Activated CD4-positive, alpha-beta T cell treated with anti-CD3 and anti-CD28 coated beads, Interleukin-2, amount 50 U/mL, for 1 hour (primary cell): ENCODE measurements around the gene FOXP1.

Experiments
- DNase-seq: peaks from one replicate; pipeline ENCODE4 v3.0.0-alpha.2; 2020

The FOXP1 gene

GRCh38 chr3:71191031-71191482, 392.5 kb downstream of the FOXP1 start:
- no peak for DNase-seq

GRCh38 chr3:71189480-71189879, 394.0 kb downstream of the FOXP1 start:
- DNase-seq, result no peak

GRCh38 chr3:71187715-71188114, 395.8 kb downstream of the FOXP1 start:
- DNase-seq, result no peak

- no peak for DNase-seq
Measured at GRCh38 chr3:71186801-71187200, 396.7 kb downstream of the FOXP1 start.

GRCh38 chr3:71185733-71186455, 397.6 kb downstream of the FOXP1 start:
- DNase-seq, result peak; percentile 20

- no peak for DNase-seq
Measured at GRCh38 chr3:71184252-71184651, 399.3 kb downstream of the FOXP1 start.

- no peak for DNase-seq
Measured at GRCh38 chr3:71183549-71183948, 400.0 kb downstream of the FOXP1 start.

- no peak for DNase-seq
Measured at GRCh38 chr3:71180524-71180923, 403.0 kb downstream of the FOXP1 start.

GRCh38 chr3:71177375-71177774, 406.2 kb downstream of the FOXP1 start:
- DNase-seq, result no peak

GRCh38 chr3:71176366-71176765, 407.2 kb downstream of the FOXP1 start:
- no peak for DNase-seq

GRCh38 chr3:71175691-71176365, 407.7 kb downstream of the FOXP1 start:
- DNase-seq, result no peak

- no peak for DNase-seq
Measured at GRCh38 chr3:71172951-71173350, 410.6 kb downstream of the FOXP1 start.

GRCh38 chr3:71172189-71172588, 411.3 kb downstream of the FOXP1 start:
- DNase-seq, result no peak

GRCh38 chr3:71171247-71171646, 412.3 kb downstream of the FOXP1 start:
- DNase-seq, result no peak

GRCh38 chr3:71168880-71169411, 414.6 kb downstream of the FOXP1 start:
- no peak for DNase-seq

GRCh38 chr3:71168121-71168721, 415.3 kb downstream of the FOXP1 start:
- DNase-seq, result no peak

GRCh38 chr3:71166339-71167240, 416.9 kb downstream of the FOXP1 start:
- DNase-seq, result no peak

GRCh38 chr3:71164881-71165280, 418.6 kb downstream of the FOXP1 start:
- DNase-seq, result no peak

GRCh38 chr3:71163198-71163918, 420.2 kb downstream of the FOXP1 start:
- no peak for DNase-seq

GRCh38 chr3:71162221-71162620, 421.3 kb downstream of the FOXP1 start:
- no peak for DNase-seq

- no peak for DNase-seq
Measured at GRCh38 chr3:71160785-71161546, 422.6 kb downstream of the FOXP1 start.
